Fibroblast of pulmonary artery (primary cell): ENCODE measurements around the gene DNM1.

ENCODE experiments used
- DNase-seq: peaks from one replicate; pipeline ENCODE4 v3.0.0-alpha.2; 2010; ENCODE audit warnings: low read depth
- H3K4me3 ChIP-seq: replicated peaks from 2 replicates; pipeline ENCODE4 v1.5.1; 2011; ENCODE audit warnings: low read depth, mild to moderate bottlenecking, control low read depth, low read length, moderate library complexity
- CTCF ChIP-seq: IDR thresholded peaks from 2 replicates; pipeline ENCODE4 v1.5.1; 2011; ENCODE audit warnings: mild to moderate bottlenecking, control low read depth, low read length, inconsistent platforms; ENCODE audit errors: missing control alignments

Gene DNM1

DNA sequence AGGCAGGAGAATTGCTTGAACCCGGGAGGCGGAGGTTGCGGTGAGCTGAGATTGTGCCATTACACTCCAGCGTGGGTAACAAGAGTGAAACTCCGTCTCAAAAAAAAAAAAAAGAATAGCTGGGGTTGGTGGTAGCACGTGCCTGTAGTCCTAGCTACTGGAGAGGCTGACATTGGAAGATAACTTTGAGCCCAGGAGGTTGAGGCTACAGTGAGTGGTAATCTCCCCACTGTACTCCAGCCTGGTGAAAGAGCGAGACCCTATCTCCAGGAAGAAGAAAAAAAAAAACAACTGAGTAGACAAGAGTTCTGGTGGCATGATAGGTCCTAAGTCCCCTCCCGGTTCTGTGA lies 46.4 kb downstream of the DNM1 start:
- TF ChIP-seq CTCF: no peak
- no peak overlapping the region for H3K4me3 ChIP-seq
- no peak for DNase-seq

GRCh38 chr9:128249908-128250838 lies 47.0 kb downstream of the DNM1 start:
- peak; percentile 52 for DNase-seq
- no peak overlapping the region for H3K4me3 ChIP-seq
- no peak for TF ChIP-seq CTCF

DNA sequence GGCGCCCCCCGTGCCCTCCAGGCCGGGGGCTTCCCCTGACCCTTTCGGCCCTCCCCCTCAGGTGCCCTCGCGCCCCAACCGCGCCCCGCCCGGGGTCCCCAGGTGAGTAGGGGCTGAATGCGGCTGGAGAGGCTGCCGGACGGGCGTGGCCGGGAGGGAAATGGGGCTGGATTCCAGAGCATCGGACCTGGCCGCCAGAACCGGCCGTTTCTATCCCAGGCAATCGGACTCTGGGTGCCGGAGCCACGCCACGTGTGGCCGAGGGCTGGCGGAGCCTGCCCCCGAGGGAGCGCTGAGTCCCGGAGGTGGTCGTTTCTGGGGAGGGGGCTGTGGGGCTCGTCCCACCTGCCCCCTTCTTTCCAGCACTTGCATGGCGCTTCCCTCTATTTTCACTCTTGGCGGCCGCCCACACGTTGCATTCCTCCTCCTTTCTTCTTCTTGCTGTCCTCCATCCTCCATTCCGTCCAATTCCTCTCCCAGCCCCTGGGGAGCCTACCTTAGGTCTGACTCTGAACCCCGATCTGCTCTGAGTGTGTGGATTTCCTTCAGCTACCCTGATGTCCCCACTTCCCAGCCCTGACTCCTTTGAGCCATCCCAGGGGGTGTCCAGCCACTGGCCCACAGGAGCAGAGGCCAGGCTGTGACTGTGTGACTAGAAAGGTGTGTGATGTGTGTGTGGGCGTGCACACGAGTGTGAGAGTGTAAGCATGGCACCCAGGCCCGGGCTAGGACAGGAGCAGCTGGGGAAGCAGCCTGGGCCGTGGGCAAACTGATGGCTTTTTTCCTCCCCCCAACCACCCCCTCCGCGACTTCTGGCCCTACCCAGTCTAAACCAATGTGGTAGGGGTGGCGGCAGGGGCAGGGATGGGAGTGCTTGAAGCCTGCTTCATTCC lies 47.9 kb downstream of the DNM1 start:
- no peak overlapping the region for H3K4me3 ChIP-seq
- DNase-seq: no peak
- TF ChIP-seq CTCF: no peak

DNA sequence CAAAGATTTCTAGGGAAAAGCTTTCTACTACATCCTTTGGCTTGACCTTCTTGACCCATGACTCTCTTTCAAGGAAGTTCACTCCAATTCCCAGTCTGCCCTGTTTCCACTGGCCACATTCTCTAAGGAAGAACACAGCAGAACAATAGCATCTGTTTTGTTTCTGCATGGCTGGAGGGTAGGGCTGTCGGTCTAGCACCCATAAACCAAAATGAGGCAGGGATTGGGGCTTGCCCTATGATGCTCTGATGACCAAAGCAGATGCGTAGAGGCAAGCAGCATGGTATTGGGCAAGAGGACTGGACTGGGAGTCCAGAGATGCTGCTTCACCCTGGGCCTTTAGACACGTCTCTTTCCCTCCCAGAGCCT lies 48.5 kb downstream of the DNM1 start:
- DNase-seq: peak; percentile 41
- H3K4me3 ChIP-seq: no peak overlapping the region
- TF ChIP-seq CTCF: no peak

- TF ChIP-seq CTCF: no peak
- DNase-seq: no peak
- H3K4me3 ChIP-seq: no peak overlapping the region
Measured at GRCh38 chr9:128252317-128253139, 49.3 kb downstream of the DNM1 start.

DNA sequence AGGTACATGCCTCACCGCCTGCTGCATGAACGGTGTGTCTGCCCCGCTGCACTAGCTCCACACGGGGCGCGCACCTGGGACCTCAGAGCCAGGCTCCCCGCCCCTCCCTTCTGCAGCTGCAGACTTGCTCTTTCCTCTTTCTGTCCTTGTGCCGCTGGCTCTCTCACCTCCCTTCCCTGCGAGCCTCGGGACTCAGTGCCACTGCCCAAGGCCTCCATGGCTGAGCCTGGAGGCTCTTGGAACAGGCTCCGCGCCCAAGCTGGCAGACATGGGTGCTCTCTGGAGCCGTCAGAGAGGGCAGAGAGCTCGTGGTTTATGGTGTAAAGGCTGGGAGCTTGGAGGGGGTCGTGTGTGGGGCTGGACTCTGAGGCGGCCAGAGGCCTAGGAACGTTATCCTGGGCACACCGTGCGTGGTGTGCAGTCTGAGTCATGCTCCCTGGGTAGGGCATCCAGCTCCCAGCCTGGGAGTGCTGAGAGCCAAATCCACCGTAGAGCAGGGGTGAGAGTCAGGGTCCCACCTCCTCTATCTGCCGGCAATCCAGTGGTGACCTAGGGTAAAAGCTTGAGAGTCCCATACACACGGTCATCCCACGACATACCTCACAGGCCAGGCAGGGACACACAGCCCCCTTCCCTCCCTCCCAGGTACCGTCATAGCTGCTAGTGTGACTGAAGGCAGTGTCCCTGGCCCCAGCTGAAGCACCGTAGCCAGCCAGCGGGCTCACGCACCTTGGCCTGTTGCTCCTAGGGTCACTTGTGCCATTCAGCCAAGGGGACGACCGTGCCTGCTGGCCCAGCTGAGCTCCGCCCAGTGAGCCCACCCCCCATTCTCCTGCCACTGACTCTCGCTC lies 50.2 kb downstream of the DNM1 start:
- DNase-seq: no peak
- no peak overlapping the region for H3K4me3 ChIP-seq
- no peak for TF ChIP-seq CTCF
